Measurements from ENCODE around the gene S100A7A.

S100A7A gene
- total RNA-seq = 0 reads per million in 2 donors

GRCh38 chr1:153415850-153416570 lies at the start of gene S100A7A:
TSS of gene S100A7A (plus strand) at chr1:153416520. CDS start at chr1:153418083, 1,563 bp downstream.
- DNase-seq = no peak

- no peak for DNase-seq
These were observed 49.2 kb upstream of the S100A7A start for GRCh38 chr1:153367090-153367489.

GRCh38 chr1:153368495-153368894 lies 47.8 kb upstream of the S100A7A start:
- DNase-seq = no peak

- DNase-seq = no peak
These were observed 46.2 kb upstream of the S100A7A start for GRCh38 chr1:153370146-153370545.

GRCh38 chr1:153371231-153371630 lies 45.1 kb upstream of the S100A7A start:
- no peak for DNase-seq

GRCh38 chr1:153372571-153372970 lies 43.7 kb upstream of the S100A7A start:
- no peak for DNase-seq

- no peak for DNase-seq
These were observed 42.2 kb upstream of the S100A7A start for GRCh38 chr1:153374071-153374470.

GRCh38 chr1:153375511-153375910 lies 40.8 kb upstream of the S100A7A start, which contains the start of gene S100A12:
TSS of gene S100A12 (minus strand) at chr1:153375621. CDS start at chr1:153374592, 1,029 bp downstream.
- DNase-seq = no peak

GRCh38 chr1:153379591-153379990 lies 36.7 kb upstream of the S100A7A start:
- no peak for DNase-seq

GRCh38 chr1:153380711-153381110 lies 35.6 kb upstream of the S100A7A start:
- no peak for DNase-seq

- DNase-seq = no peak
These were observed 31.3 kb upstream of the S100A7A start for GRCh38 chr1:153384958-153385580.

- no peak for DNase-seq
These were observed 29.8 kb upstream of the S100A7A start for GRCh38 chr1:153386500-153386901.

- DNase-seq = no peak
These were observed 29.3 kb upstream of the S100A7A start for GRCh38 chr1:153387001-153387400.

- no peak for DNase-seq
These were observed 28.5 kb upstream of the S100A7A start for GRCh38 chr1:153387785-153388184.

GRCh38 chr1:153389401-153389800 lies 26.9 kb upstream of the S100A7A start:
- DNase-seq = no peak

GRCh38 chr1:153389973-153390879 lies 26.1 kb upstream of the S100A7A start:
- DNase-seq = no peak

- DNase-seq = no peak
These were observed 25.2 kb upstream of the S100A7A start, which contains the start of gene S100A8 for GRCh38 chr1:153390938-153391710. TSS of gene S100A8 (minus strand) at chr1:153391073. CDS start at chr1:153390535, 538 bp downstream.

GRCh38 chr1:153392258-153392657 lies 24.1 kb upstream of the S100A7A start:
- DNase-seq = no peak

GRCh38 chr1:153392822-153393221 lies 23.5 kb upstream of the S100A7A start:
- no peak for DNase-seq

GRCh38 chr1:153393926-153394325 lies 22.4 kb upstream of the S100A7A start:
- DNase-seq = no peak

- DNase-seq = no peak
These were observed 21.9 kb upstream of the S100A7A start for GRCh38 chr1:153394391-153394790.

GRCh38 chr1:153395136-153395685 lies 21.1 kb upstream of the S100A7A start:
- DNase-seq = no peak
